OCI-LY3 (cell line): ENCODE measurements around the gene TRMT2B.

ENCODE experiments used
- H2AFZ ChIP-seq: fragments of 200-600, 300-600 bp; shearing (Covaris generic); 2 replicates; pipeline ENCODE4 v1.6.0; 2014; ENCODE audit warnings: antibody characterized with exemption, low read depth, low read length
- H3K27ac ChIP-seq: fragments of 200-600, 300-600 bp; sonication (generic); 2 replicates; pipeline ENCODE4 v1.5.1; 2014; ENCODE audit warnings: mild to moderate bottlenecking, low read length, moderate library complexity, mixed read lengths
- H3K27me3 ChIP-seq: fragments of 200-600, 300-600 bp; sonication (generic); 2 replicates; pipeline ENCODE4 v1.6.1; 2014; ENCODE audit warnings: low read depth, low read length, mixed read lengths
- H3K36me3 ChIP-seq: fragments of 200-600, 300-600 bp; sonication (generic); replicated peaks from 2 replicates; pipeline ENCODE3; 2014; ENCODE audit warnings: low read depth, low read length, mixed read lengths
- H3K4me1 ChIP-seq: fragments of 300-600, 200-600 bp; sonication (generic); 2 replicates; pipeline ENCODE4 v1.6.1; 2014; ENCODE audit warnings: low read length, mixed read lengths
- H3K4me2 ChIP-seq: fragments of 200-600, 300-600 bp; sonication (generic); 2 replicates; pipeline ENCODE4 v1.6.1; 2014; ENCODE audit warnings: low read length, mixed read lengths
- H3K4me3 ChIP-seq: fragments of 300-600, 200-600 bp; sonication (generic); 2 replicates; pipeline ENCODE4 v1.5.1; 2014; ENCODE audit warnings: antibody characterized with exemption, mild to moderate bottlenecking, low read length, moderate library complexity
- H3K79me2 ChIP-seq: fragments of 300-600, 200-600 bp; shearing (Covaris generic); 2 replicates; pipeline ENCODE4 v1.6.1; 2014; ENCODE audit warnings: mild to moderate bottlenecking, low read length, mixed read lengths
- H3K9ac ChIP-seq: fragments of 300-600, 200-600 bp; shearing (Covaris generic); 2 replicates; pipeline ENCODE4 v1.6.0; 2014; ENCODE audit warnings: mild to moderate bottlenecking, low read length, moderate library complexity
- H3K9me3 ChIP-seq: fragments of 200-600, 300-600 bp; shearing (Covaris generic); 2 replicates; pipeline ENCODE4 v1.6.1; 2014; ENCODE audit warnings: low read length, mixed read lengths; ENCODE audit not compliant: insufficient read depth
- H4K20me1 ChIP-seq: fragments of 200-600, 300-600 bp; sonication (generic); 2 replicates; pipeline ENCODE4 v1.6.1; 2016; ENCODE audit warnings: low read length, mixed read lengths; ENCODE audit not compliant: insufficient read depth
- EZH2phosphoT487 ChIP-seq: fragments of 200-600 bp; shearing (Covaris generic); IDR thresholded peaks from 2 replicates; pipeline ENCODE4 v1.6.1; 2018; ENCODE audit warnings: antibody characterized with exemption, mixed run types, low read depth
- TF ChIP-seq, protein P1 (sequence below): fragments of 200-600, 300-600 bp; sonication (generic); IDR thresholded peaks from 2 replicates; pipeline ENCODE4 v1.5.1; 2014; ENCODE audit warnings: antibody characterized with exemption, low read length, low read depth

TRMT2B gene

DNA sequence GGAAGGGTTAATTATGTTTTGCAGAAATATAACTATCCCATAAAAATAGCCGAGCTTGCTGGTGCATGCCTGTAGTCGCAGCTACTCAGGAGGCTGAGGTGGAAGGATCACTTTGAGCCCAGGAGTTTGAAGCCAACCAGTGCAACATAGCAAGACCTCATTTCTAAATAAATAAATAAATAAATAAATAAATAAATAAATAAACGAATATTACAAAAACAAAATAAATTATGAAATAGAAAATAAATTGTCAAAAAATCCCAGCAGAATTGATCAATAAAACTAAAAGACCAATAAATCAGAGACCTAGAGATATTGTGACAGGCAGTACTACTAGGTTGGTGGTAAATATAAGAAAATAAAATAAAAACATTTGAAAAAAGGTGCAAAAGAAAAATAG, 89.1 kb downstream of the TRMT2B start:
- Histone ChIP-seq H3K79me2 (no peaks in the 10 kb centered on the region), H3K9me3 (no peaks in the 10 kb centered on the region), H2AFZ (no peak overlapping the region), H3K4me3 (no peak overlapping the region), H3K27ac (no peak overlapping the region), H3K4me2 (no peak overlapping the region), H3K9ac (no peak overlapping the region), H4K20me1 (no peaks in the 10 kb centered on the region), H3K4me1 (no peaks in the 10 kb centered on the region), H3K36me3 (no peaks in the 10 kb centered on the region), H3K27me3 (no peaks in the 10 kb centered on the region)
- TF ChIP-seq, protein P1, sequence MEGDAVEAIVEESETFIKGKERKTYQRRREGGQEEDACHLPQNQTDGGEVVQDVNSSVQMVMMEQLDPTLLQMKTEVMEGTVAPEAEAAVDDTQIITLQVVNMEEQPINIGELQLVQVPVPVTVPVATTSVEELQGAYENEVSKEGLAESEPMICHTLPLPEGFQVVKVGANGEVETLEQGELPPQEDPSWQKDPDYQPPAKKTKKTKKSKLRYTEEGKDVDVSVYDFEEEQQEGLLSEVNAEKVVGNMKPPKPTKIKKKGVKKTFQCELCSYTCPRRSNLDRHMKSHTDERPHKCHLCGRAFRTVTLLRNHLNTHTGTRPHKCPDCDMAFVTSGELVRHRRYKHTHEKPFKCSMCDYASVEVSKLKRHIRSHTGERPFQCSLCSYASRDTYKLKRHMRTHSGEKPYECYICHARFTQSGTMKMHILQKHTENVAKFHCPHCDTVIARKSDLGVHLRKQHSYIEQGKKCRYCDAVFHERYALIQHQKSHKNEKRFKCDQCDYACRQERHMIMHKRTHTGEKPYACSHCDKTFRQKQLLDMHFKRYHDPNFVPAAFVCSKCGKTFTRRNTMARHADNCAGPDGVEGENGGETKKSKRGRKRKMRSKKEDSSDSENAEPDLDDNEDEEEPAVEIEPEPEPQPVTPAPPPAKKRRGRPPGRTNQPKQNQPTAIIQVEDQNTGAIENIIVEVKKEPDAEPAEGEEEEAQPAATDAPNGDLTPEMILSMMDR, result no peak
- TF ChIP-seq EZH2phosphoT487, result no peak
